IPS-NIHi7 (cell line): Measurements from ENCODE around the gene ACKR3.
A peak's percentile ranks its signal among the peaks of the same experiment; 100 is the strongest.

Source experiments
- DNase-seq: peaks from one replicate; pipeline ENCODE4 v3.0.0; 2012; ENCODE audit warnings: mixed read lengths; ENCODE audit errors: extremely low spot score

ACKR3 gene

DNA sequence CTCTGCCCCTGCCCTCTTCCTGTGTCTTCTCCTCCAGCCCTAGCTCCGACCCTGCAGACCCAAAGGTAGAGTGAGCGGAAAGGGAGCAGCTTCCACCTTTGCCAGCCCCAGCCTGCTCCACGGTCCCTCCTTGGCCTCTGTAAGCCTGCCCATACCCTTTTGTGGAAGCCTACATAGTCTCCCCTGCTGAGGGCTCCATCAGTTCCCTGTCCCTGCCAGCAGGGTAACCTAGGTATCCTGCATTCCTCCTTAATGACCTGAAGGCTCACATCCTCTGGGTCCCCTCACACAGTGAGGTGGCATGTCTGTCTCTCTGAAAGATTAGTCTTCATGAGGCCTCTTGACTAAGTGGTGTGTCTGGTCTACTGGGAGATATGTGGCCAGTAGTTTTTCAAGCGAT is 20.5 kb upstream of the ACKR3 start:
- DNase-seq, result peak; percentile 58

DNA sequence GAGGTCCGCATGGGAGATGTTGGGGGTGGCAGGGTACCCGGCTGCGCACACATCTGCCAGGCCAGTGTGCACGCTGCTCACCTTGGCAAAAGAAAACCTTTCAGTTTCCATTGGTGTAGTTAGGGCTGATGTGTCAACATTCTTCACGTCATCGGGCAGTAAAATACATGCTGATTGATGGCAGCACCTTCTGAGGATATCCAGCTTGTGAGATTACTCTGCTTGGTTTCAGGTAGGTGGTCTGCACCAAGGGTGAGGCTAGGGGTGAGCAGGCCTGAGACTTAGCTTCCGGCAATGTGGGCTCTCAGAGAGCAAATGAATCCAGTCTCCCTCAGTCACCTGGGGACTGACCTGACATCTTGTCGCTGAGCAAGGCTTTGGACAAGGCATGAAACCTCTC is 19.3 kb upstream of the ACKR3 start:
- no peak for DNase-seq

DNA sequence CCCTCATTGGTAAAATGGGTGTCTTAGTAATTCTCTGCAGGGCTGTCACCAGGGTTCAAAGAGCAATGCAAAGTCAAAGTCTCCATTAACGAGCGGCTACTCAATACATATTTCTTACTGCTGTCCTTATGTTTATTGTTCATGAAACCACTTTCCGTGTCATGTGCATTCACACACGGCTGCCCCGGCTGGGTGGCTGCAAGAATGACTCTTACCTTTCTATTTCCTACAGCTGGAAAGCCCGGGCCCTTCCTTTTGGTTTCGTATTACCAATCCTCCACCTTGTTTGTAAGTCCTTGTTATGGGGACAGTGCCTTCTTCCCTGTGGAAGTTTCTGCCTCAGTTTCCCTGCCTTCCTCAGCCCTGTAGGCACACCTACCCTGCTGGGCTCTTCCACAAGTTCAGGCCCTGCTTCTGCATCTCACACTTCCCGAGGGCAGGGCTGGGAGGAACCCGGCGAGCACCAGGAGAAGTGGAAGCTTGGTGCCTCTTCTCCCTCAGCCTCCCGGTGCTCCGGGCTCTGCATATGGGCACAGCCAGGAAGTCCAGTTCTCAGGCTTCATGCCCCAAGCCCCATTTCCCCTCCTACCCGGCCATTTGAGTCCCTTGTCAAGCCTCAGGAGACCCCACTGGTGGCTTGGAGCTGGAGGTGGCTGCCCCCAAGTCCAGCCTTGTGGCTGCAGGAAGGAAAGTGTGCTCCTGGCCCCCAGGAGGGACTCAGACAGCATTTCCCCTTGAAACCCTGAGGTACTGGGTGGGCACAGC is 18.7 kb upstream of the ACKR3 start:
- no peak for DNase-seq

DNA sequence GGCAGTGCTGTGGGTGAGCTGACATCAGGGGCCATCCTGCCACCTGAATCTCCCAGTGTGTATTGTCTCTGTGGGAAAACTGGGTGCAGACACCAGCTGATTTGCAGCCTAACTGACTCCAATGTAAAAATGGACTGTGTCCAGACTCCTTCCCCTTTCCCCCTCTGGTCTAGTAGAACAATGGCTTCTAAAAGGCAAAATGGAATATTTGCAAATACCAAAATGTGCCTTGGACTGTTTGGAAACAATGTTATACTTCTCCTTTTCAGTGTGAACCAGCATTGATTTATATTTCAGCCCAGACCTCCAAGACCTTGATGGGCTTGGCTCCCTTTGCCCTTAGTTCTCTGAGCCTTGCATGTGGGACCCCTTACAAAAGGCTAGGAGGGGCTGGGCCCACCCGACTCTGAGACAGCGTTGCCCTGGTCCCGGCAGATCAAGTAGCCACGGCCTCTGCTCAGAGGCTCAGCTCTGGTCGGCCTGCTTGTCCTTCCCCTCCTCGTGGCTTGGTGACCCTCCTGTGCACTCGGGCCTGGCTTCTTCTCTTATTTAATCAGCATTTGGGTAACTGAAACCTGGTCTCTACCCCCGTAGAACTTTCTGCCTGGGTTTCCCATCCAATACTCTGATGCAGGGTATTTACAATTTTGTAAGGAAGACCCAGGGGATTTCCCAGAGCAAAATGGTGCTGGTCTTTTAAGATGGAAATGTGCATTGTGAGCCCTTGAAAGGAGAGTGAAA is 18.0 kb upstream of the ACKR3 start:
- no peak for DNase-seq

DNA sequence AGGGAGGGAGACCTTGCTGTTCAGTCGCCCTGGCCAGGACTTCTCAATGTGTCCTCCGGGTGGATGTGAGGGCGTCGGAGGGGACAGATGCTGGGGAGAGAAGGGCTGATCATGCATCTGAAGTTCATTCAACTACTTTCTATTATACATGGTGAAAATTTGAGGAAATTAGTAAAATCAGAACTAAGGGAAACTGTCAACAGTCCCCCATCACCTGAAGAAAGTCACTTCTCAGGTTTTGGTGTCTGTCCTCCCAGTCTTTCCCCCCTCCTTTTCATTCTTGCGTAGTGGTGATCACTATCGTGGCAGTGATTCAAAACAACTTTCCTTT is 17.4 kb upstream of the ACKR3 start:
- DNase-seq, result no peak

DNA sequence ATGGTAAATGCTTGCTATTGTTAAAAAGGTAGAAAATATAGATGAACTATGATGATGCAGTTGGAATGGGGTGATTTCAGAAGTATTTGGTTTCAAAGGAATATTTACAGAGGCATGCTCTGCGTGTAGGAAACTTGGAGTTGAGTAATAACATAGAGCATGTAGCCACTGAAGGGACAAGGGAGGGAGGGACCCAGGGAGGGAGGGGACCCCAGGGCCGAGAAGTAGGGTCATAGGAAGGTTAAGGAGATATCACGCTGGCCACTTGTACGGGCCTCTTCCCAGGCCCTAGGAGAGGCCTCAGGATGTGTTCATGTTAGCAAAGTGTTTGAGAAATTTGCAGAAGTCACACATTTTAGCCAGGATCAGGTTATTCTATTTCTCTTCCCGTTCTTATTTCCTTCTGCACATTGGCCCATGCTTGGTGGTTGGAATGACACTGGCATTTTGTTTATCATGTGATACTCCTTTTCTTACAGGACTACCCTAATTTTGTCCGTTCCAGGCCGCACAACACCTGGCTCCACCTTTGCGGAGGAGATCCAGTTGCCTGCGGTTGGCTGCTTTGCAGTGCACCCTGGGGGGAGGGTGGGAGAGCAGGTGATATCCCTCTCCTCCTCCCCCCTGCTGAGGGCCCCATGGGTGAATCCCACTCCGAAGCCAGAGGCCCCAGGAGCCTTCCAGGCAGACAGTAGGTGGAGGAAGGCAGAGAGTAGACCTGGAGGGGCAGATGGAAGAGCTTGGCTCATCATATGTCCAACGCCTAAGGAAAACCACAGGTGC is 16.9 kb upstream of the ACKR3 start:
- no peak for DNase-seq

DNA sequence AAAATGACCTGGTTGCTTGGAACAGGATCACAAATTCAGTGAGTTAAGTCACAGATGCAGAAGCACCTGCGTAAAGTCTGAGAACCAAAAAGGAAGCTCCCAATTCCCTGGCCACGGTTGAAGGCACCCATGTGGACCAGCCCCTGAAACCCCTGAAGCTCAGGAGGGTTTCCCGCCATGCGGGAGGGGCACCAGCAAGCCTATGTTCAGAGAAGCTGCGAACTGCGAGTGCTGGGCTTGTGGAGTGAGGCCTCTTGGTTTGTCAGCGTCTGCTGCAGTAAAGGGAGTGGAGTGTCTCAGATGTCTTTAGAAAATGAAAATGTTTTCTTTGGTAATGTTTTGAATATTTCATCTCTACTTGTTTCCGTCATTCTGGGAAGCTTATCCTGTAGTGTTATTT is 16.1 kb upstream of the ACKR3 start:
- no peak for DNase-seq

DNA sequence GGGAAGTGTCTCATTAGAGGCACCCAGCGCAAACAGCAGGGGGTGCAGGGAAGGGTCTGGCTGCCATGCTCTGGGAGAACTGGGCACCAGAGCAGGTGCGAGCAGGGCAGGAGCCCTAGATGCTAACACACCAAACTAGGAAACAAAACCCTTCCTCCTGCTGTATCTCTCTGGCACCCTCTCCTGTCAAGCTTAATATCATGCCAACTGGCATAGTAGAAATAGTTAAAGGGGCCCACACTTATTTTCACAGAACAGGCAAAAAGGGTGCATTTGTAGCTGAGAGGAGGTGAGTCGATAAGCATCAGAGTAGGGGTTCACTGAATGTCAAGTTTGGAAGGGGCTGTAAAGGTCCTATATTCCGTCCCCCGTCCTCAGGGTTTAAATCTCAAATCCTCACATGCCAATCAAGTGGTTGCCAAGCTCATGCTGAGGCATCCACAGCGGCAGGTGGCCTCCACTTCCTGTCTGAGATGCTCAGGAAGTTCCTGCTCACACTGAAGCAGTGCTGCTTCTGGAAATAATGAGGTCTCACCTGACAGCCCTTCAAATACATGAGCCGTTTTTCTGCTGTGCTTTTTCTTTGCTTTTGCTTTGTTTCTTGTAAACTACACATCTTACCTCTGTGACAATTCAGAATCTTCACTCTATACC is 14.9 kb upstream of the ACKR3 start:
- DNase-seq, result no peak

DNA sequence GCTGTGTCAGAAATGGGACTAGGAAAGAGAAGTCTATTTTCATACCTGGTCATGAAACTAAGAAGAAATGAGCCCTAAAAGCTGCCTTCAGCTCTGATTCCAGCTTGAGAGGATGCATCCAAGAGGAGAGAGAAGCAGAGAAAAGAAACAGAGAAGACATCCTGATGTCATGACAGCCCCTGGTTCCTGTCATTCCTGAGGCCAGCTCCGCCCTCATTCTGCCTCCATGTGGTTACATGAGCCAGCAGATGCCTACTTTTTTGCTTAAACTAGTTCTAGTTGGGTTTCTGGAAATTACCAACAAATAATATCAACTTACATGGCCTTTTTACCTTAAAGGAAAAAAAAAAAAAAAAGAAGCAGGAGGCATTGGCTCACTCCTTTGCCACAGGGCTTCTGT is 14.1 kb upstream of the ACKR3 start:
- DNase-seq, result no peak

DNA sequence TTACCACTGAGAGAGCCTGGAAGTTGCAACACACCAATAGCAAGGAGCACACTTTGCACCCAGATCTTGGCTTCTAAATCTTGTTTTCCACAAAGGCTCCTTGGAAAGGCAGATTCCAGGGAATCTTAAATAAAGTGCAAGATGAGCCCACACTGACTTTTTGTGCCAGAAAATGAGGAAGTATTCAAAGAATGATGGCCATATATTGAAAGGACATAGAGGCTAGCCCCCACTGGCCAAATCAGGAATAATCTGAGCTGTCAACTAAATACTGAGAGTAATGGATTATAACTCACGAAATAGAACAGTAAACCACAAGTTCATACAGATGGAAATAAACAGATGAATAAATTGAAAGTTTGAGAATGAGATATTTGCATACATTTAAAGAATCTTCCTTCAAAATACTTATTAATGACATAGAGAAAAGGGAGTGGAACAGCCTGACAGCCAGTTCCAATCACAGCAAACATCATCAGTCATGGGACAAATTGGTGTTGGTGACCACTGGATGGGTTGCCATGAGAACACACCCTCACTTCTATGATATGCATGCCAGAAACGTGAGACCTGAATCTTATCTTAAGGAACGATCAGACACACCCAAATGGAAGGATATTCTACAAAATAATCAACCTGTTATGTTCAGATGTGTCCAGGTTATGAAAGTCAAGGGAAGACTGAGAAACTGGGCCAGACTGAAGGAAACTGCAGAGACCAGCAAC is 12.2 kb upstream of the ACKR3 start:
- no peak for DNase-seq

DNA sequence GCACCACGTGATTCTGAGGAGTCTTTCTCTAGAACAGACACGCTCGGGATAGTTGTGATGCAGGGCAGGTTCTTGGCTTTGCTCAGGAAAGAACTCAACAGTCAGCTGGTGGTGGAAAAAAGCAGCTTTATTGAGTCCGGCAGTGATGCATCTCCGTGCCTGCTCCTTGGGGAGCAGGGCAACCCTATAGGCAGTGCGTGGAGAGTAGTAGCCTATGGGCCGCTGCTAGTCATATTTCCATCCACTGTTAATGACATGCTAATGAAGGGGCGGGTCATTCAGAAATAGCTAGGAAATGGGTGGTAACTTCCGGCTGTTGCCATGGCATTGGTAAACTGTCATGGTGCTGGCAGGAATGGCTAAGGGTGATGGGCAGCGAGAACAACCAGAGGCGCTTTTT is 11.6 kb upstream of the ACKR3 start:
- no peak for DNase-seq

DNA sequence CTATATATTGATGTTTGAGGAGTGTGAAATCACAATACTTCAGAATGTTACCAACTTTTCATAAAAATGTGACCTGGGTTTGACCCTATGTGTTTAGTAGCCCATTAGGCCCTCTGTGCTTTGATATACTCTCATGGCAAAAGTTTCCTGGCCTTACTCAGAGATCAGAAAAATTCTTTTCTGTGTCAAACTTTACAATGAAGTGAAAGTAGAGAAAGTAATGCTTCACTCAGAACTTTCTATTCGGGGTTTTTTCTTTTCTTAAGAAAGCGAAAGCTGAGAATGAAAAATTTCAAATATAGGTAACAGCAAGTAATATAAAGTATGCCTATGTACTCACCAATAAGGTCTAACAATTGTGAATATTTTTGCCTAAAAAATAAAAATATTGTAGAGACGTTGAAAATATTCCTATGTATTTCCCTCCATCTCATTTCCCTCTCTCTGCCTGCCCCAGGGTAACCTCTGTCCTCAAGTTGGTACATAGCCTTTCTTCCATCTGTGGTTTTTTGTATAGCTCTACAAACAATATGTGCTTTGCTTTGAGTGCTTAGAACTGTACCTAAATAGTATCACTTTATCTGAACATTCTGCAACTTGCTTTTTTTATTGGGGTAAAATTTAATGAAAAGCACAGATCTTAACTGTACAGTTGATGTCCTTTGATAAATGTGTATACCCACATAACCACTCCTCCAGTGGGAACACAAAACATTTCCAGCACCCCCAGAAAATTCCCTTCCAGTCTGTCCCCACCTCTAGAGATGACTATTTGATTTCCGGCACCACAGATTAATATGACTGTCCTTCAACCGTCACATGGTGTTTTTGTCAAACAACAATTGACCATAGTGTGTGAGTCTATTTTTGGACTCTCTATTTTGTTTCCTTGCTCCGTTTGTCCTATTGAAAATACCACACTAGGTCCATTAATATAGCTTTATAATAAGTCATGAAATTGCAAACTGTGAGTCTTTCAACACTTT is 10.3 kb upstream of the ACKR3 start:
- no peak for DNase-seq

DNA sequence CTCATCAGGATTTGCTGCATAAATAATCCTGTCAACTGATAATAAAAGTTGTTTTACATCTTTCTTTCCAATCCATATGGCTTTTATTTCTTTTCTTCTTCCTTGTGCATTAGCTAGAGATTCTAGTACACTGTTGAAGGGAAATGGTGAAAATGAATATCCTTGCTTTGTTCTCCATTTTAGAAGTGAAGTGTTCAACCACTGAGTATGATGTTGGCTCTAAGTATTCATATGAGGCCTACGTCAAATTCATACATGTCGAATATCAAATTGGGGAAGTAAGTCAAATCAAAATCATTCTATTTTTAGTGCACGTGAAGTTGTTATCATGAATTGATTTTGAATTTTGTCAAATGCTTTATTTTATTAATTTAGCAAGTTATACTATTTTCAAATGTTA is 7.8 kb upstream of the ACKR3 start:
- no peak for DNase-seq

DNA sequence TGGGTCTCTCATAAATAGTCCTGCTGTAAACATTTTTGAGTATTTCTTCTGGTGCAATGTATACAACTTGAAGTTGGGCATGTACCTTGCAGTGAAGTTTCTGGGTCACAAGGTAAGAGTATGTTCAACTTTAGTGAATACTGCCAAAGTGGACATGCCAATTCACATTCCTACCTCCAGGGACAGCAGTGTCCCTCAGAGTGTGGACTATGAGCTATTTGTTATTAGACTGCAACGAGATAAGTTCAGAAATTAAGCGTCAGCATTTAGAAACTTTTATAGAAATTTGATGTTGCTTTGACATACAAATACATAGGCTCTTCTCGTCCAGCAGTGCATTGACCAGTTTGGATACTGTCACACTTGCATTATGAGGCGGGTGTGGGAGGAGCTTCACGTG is 7.2 kb upstream of the ACKR3 start:
- no peak for DNase-seq

DNA sequence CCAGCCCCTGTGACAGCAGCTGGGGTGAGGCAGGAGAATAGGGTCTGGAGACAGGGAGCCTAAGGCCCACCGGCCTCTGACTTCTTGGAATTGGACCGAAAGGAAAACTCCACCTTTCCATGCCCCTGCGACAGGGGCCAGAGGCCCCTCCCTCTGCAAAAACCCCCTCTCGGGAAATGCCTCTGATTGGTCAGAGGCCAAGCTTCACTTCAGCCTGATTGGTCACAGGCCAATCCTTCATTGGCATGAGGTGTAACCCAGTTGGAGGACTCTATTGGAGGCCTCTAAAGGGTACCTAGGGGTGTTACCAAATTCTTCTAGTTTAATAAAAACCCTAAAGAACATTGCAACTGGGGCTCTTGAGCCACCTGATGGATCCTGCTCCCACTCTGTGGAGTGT is 5.7 kb upstream of the ACKR3 start:
- no peak for DNase-seq

DNA sequence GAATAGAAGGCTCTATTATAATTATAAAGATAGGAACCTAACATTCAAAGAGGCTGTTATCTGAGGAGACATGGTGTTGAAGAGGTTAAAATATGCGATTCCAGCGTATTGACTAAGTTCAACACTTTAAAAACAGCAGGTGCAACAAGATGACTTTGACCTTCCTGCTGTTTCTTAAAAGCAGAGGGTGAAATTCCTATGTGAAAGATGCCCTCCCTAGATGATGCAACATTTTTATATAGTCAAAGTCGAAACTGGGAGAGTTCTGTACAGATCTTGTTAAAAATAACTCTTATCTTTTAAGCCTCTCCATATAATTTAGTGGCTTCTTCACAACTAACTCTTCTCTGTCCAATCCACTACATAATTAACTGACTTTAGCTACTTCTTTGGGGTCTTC is 4.4 kb upstream of the ACKR3 start:
- no peak for DNase-seq

DNA sequence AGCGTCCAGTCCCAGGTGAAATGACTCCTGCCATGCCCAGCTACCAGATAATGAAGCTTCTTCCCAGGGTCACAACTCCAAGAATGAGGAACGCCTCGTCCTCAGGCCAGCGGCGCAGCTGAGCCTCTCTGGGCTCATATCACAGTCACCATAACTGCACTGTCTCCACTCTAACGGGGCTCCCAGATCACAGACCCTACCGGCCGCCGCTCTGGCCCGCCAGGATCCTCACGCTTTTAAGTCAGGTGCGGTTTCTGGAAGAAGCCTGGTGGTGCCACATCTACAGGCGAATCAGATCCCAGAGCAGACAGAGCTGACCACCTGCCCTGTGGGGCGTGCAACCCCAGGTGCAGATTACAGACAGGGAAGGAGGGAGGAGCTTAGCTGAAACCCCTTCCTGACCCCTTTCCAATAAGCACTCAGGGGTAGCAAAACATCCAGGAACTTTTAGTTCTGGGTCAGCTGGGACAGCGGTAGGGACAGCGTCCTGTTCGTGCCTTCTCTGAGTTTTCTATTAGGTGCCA is 3.7 kb upstream of the ACKR3 start:
- DNase-seq, result no peak

DNA sequence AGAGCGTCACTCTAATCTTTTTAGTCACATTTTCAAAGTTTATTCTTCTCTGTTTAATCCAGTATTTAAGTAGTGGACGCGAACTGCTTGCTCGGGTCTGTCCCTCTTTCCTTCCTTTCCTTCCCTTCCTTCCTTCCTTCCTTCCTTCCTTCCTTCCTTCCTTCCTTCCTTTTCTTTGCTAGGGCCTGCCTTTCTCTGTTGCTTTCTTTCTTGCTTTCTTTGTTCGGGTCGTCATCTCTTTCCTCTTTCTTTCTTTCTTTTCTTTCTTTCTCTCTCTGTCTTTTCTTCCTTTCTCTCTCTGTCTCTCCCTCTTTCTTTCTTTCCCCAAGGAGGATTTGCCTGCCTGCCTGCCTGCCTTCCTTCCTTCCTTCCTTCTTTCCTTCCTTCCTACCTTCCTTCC is 3.0 kb upstream of the ACKR3 start:
- DNase-seq, result no peak

DNA sequence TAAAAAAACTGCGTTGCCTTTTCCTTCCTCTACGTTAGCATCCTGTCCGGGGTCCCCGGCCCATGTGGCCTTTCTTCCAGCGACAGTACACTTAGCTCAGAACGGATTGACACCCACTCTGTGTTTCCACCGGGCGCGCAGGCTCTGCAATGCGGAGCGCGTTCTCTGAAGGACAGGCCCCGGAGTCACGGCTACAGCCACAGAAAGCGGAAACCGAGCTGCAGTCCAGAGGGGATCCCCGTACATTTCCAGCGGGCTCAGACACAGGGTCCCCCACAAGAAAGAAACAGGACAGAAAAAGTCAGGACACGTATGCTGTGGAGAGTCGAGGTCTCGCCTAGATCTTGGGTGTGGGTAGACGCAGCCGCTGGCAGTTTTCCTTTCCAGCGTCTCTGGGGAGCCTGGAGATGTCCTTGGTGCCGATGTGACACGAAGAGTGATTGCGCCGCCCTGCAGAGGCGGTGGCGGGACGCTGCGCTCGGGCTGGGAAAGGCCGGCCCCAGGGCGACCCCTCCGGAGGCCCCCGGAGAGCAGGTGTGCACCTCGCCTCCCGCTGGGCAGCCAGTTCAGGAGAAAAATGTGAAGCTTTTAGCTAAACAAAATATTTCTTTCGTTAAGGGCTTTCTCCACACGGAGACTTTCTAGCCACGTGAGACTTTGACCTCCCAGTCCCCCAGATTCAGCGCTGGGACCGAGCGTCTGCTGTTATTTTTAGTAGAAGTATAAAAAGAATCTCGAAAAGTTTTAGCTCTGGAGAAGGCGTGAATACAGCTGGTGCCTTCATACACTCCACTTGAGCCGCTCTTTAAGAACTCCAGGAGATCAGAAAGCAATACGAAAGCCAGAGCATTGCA is 1.3 kb upstream of the ACKR3 start:
- no peak for DNase-seq
